Esophagus muscularis mucosa (tissue), 4 donors: ENCODE data around the gene TMEM138. TPM values are rescaled to one million over a fixed set of nuclear protein-coding genes. Genes with fewer than 3 reads are reported as not detected.

Experiments
- DNase-seq: peaks from one replicate; pipeline ENCODE4 v3.0.0-alpha.2; 2017; ENCODE audit errors: extremely low spot score
- H3K27ac ChIP-seq, 4 donors: fragments of 200-600 bp; sonication (generic); replicated peaks in 1 of 4; 1 replicate in 3 of 4; 2 replicates in 1 of 4; pipeline ENCODE4 v1.5.1; 2016 to 2019; ENCODE audit warnings: mild to moderate bottlenecking in 1 of 4
- H3K27me3 ChIP-seq, 4 donors: fragments of 200-600 bp; sonication (generic); one replicate each; pipeline versions ENCODE4 v1.5.1 to v1.6.0; 2016 to 2019
- H3K36me3 ChIP-seq, 4 donors: fragments of 200-600 bp; sonication (generic); one replicate each; pipeline ENCODE4 v1.5.1; 2016 to 2019
- H3K4me1 ChIP-seq, 4 donors: fragments of 200-600 bp; sonication (generic); one replicate each; pipeline ENCODE4 v1.5.1; 2016 to 2019
- H3K4me3 ChIP-seq, 4 donors: fragments of 200-600 bp; sonication (generic); 1 replicate in 2 of 4; 2 replicates in 2 of 4; pipeline ENCODE4 v1.5.1; 2016 to 2019; ENCODE audit warnings: mild to moderate bottlenecking in 4 of 4, moderate library complexity in 1 of 4
- H3K9me3 ChIP-seq, 4 donors: fragments of 200-600 bp; sonication (generic); 1 replicate in 3 of 4; 2 replicates in 1 of 4; pipeline ENCODE4 v1.5.1; 2016 to 2019
- CTCF ChIP-seq, 3 experiments: fragments of 200-600 bp in 2 of 3; fragments of 450-650 bp in 1 of 3; sonication (generic) in 2 of 3; IDR thresholded peaks; one replicate each; pipeline ENCODE4 v1.5.1; 2017 to 2019; ENCODE audit warnings: antibody characterized with exemption in 3 of 3, mild to moderate bottlenecking in 2 of 3, moderate library complexity in 1 of 3
- EP300 ChIP-seq: sonication (generic); formaldehyde crosslinking; IDR thresholded peaks from one replicate; pipeline ENCODE4 v1.6.1; 2017; ENCODE audit warnings: antibody characterized with exemption
- POLR2A ChIP-seq: fragments of 450-650 bp; IDR thresholded peaks from one replicate; pipeline ENCODE4 v1.6.1; 2017; ENCODE audit warnings: antibody characterized with exemption, moderate library complexity, mild to moderate bottlenecking, low read depth
- POLR2AphosphoS5 ChIP-seq, 2 donors: sonication (generic); formaldehyde crosslinking; IDR thresholded peaks; one replicate each; pipeline ENCODE4 v1.6.1; 2017; ENCODE audit warnings: antibody characterized with exemption in 2 of 2
- WGBS: methylation state at CpG from one replicate; pipeline ENCODE4 v1.1.5; 2018; 5-methylcytosine and 5-hydroxymethylcytosine counted together
- intact Hi-C: fragments of 100-400 bp; cut with DNase I; formaldehyde crosslinking; loops from one replicate; pipeline ENCODE4 v1.15.1; 2023
- total RNA-seq, 4 donors: library from RNA; depleted of rRNA; stranded (reverse); fragments of >200 nt; gene quantifications; one replicate each; pipeline versions ENCODE4 v1.1.0 to v1.2.1, GENCODE V29; 2016

TMEM138 gene
- total RNA-seq, 4 donors from 2014 or later, result 10.4 to 22.7 (median 15.9) TPM

- Histone ChIP-seq H3K27me3 (no peaks in the 10 kb centered on the region), H3K4me3 (no peak overlapping the region), H3K27ac (no peak overlapping the region), H3K36me3 (peaks cover 0 to 52% (median 40%) of the 10 kb centered on the region in 4 donors), H3K4me1 (peaks cover 0 to 7% (median 0%) of the 10 kb centered on the region in 4 donors), H3K9me3 (no peaks in the 10 kb centered on the region)
- 89% methylated on average over 9 of the region's 20 CpGs for WGBS
- intact Hi-C loops, result no loop called here
- TF ChIP-seq POLR2A (no peak), EP300 (no peak), CTCF (IDR thresholded peaks at IDR 0.05) (no peak), POLR2AphosphoS5 (IDR thresholded peaks at IDR 0.05) (no peak)
- no peak for DNase-seq
Measured at GRCh38 chr11:61342207-61342803, 19.9 kb upstream of the TMEM138 start.

GRCh38 chr11:61343792-61344745, 18.1 kb upstream of the TMEM138 start:
- no peak overlapping the region for H3K4me3 ChIP-seq
- TF ChIP-seq POLR2AphosphoS5 (IDR thresholded peaks at IDR 0.05) (no peak), EP300 (no peak), POLR2A (no peak), CTCF (IDR thresholded peaks at IDR 0.05) (no peak)
- intact Hi-C loops, result no loop called here
- peaks cover 0 to 59% (median 42%) of the 10 kb centered on the region in 4 donors for H3K36me3 ChIP-seq
- no peak overlapping the region for H3K27ac ChIP-seq
- 94% methylated on average over 23 of the region's 29 CpGs for WGBS
- no peak for DNase-seq
- peaks cover 0 to 7% (median 0%) of the 10 kb centered on the region in 4 donors for H3K4me1 ChIP-seq
- H3K9me3 ChIP-seq, result no peaks in the 10 kb centered on the region
- no peaks in the 10 kb centered on the region for H3K27me3 ChIP-seq

- Histone ChIP-seq H3K4me3 (no peak overlapping the region), H3K27me3 (no peaks in the 10 kb centered on the region), H3K4me1 (peaks cover 0 to 7% (median 0%) of the 10 kb centered on the region in 4 donors), H3K9me3 (no peaks in the 10 kb centered on the region), H3K36me3 (peaks cover 8 to 63% (median 48%) of the 10 kb centered on the region in 4 donors), H3K27ac (no peak overlapping the region)
- intact Hi-C loops, result no loop called here
- TF ChIP-seq POLR2A, result no peak
- TF ChIP-seq EP300, result no peak
- no peak for TF ChIP-seq CTCF (IDR thresholded peaks at IDR 0.05)
- no peak for TF ChIP-seq POLR2AphosphoS5 (IDR thresholded peaks at IDR 0.05)
- WGBS, result 50% methylated on average over 3 of the region's 4 CpGs
- no peak for DNase-seq
Measured at GRCh38 chr11:61345170-61345610, 17.0 kb upstream of the TMEM138 start.

GRCh38 chr11:61345954-61346843, 16.0 kb upstream of the TMEM138 start:
- Histone ChIP-seq H3K9me3 (no peaks in the 10 kb centered on the region), H3K4me1 (peaks cover 0 to 7% (median 0%) of the 10 kb centered on the region in 4 donors), H3K27ac (no peak overlapping the region), H3K4me3 (no peak overlapping the region), H3K36me3 (peaks cover 15 to 73% (median 57%) of the 10 kb centered on the region in 4 donors), H3K27me3 (no peaks in the 10 kb centered on the region)
- WGBS, result 83% methylated on average over 13 of the region's 14 CpGs
- intact Hi-C loops, result no loop called here
- no peak for DNase-seq
- TF ChIP-seq EP300 (no peak), CTCF (IDR thresholded peaks at IDR 0.05) (no peak), POLR2AphosphoS5 (IDR thresholded peaks at IDR 0.05) (no peak), POLR2A (no peak)
